Measurements from ENCODE around the gene CLASP1.
"Not testable (repeated sequence)": the region's sequence is repeated elsewhere in the genome, so short reads cannot be mapped to it uniquely, and the experiment has no call there.

The CLASP1 gene

DNA sequence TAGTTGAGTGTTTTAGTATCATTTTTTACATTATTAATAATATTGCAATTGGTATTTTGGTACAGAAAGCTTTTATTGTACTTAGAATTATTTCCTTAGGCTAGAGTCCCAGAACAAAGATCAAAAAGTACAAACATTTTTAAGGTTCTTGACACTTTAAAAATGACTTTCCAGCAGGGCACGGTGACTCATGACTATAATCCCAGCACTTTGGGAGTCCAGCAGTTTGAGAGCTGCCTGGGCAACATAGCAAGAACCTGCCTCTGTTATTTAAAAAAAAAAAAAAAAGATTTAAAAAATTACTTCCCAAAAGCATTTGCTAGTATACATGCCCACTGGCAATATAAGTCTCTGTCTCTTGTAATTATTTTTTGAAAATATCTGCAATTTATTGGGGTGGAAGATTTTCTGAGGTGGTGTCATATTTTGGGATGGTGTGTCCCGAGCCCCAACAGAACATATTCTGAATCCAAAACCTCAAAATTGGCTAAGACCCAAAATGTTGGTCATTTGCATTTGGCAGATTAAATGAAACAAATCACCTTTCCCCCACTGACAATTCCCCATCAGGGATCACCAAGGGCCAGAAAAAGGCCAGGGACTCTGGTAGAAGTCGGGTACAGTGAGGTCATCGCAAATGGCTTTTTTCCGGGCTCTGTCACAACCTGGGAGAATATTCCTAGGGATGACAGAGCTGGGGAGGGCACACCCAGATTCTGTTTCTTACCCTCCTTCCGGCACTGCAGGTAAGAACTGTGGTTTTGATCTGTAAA is 45.3 kb upstream of the CLASP1 start:
- DNase-seq, result peak; percentile 44
- no peak overlapping the region for H3K9ac ChIP-seq (ENCODE audit: low read length)
- no peaks in the 10 kb centered on the region for H3K79me2 ChIP-seq (ENCODE audit: control insufficient read depth, insufficient read depth, low read length)
- no peaks in the 10 kb centered on the region for H3K27me3 ChIP-seq (ENCODE audit: insufficient read depth, low read length, poor library complexity)
- no peak overlapping the region for H3K18ac ChIP-seq (ENCODE audit: low read length)
- H3K56ac ChIP-seq (ENCODE audit: low read length), result no peak overlapping the region
- no peak overlapping the region for H3K4me2 ChIP-seq (ENCODE audit: low read length)
- H2AK5ac ChIP-seq (ENCODE audit: low read length), result no peak overlapping the region
- H3K4ac ChIP-seq (ENCODE audit: low read depth, low read length), result no peak overlapping the region
- no peak overlapping the region for H4K8ac ChIP-seq (ENCODE audit: low read depth, low read length)
- no peak overlapping the region for H3K23ac ChIP-seq (ENCODE audit: low read length)
- no peak overlapping the region for H3K27ac ChIP-seq (ENCODE audit: low read depth, low read length)
- no peak overlapping the region for H2BK120ac ChIP-seq (ENCODE audit: low read depth, low read length)
- no peak overlapping the region for H4K5ac ChIP-seq (ENCODE audit: low read length)
- WGBS (ENCODE audit: extremely low coverage, insufficient coverage, low lambda C conversion rate), result no CpG with 5 or more reads among the region's 6 CpGs
- H2BK5ac ChIP-seq (ENCODE audit: low read length), result no peak overlapping the region
- H3K4me3 ChIP-seq (ENCODE audit: low read length), result no peak overlapping the region
- no peaks in the 10 kb centered on the region for H3K79me1 ChIP-seq (ENCODE audit: low read length)
- no peaks in the 10 kb centered on the region for H3K36me3 ChIP-seq (ENCODE audit: control insufficient read depth, insufficient read depth, low read length)
- no peak overlapping the region for H2BK15ac ChIP-seq (replicated peaks; ENCODE audit: low read depth)
- H3K4me1 ChIP-seq (ENCODE audit: control insufficient read depth, low read depth, low read length), result no peaks in the 10 kb centered on the region

GRCh38 chr2:121690572-121690971 is 41.3 kb upstream of the CLASP1 start:
- not testable (repeated sequence) for H3K4me2 ChIP-seq (ENCODE audit: low read length); H3K23ac ChIP-seq (ENCODE audit: low read length); H3K36me3 ChIP-seq (ENCODE audit: control insufficient read depth, insufficient read depth, low read length); DNase-seq; H3K9ac ChIP-seq (ENCODE audit: low read length); H3K79me2 ChIP-seq (ENCODE audit: control insufficient read depth, insufficient read depth, low read length); H2BK5ac ChIP-seq (ENCODE audit: low read length); H3K27me3 ChIP-seq (ENCODE audit: insufficient read depth, low read length, poor library complexity); H3K27ac ChIP-seq (ENCODE audit: low read depth, low read length); H3K4me3 ChIP-seq (ENCODE audit: low read length); H2BK120ac ChIP-seq (ENCODE audit: low read depth, low read length); H3K56ac ChIP-seq (ENCODE audit: low read length); H4K5ac ChIP-seq (ENCODE audit: low read length); H3K4me1 ChIP-seq (ENCODE audit: control insufficient read depth, low read depth, low read length); H2BK15ac ChIP-seq (replicated peaks; ENCODE audit: low read depth); H3K4ac ChIP-seq (ENCODE audit: low read depth, low read length); H4K8ac ChIP-seq (ENCODE audit: low read depth, low read length); H2AK5ac ChIP-seq (ENCODE audit: low read length); H3K79me1 ChIP-seq (ENCODE audit: low read length); H3K18ac ChIP-seq (ENCODE audit: low read length)
- WGBS (ENCODE audit: extremely low coverage, insufficient coverage, low lambda C conversion rate), result no CpG with 5 or more reads among the region's 3 CpGs

- Histone ChIP-seq H3K23ac (ENCODE audit: low read length) (no peak overlapping the region), H3K79me1 (ENCODE audit: low read length) (no peaks in the 10 kb centered on the region), H3K4me1 (ENCODE audit: control insufficient read depth, low read depth, low read length) (no peaks in the 10 kb centered on the region), H2BK15ac (replicated peaks; ENCODE audit: low read depth) (no peak overlapping the region), H3K4me3 (ENCODE audit: low read length) (no peak overlapping the region), H3K4ac (ENCODE audit: low read depth, low read length) (no peak overlapping the region), H2AK5ac (ENCODE audit: low read length) (no peak overlapping the region), H4K8ac (ENCODE audit: low read depth, low read length) (no peak overlapping the region), H3K18ac (ENCODE audit: low read length) (no peak overlapping the region), H3K36me3 (ENCODE audit: control insufficient read depth, insufficient read depth, low read length) (no peaks in the 10 kb centered on the region), H3K4me2 (ENCODE audit: low read length) (no peak overlapping the region), H3K27me3 (ENCODE audit: insufficient read depth, low read length, poor library complexity) (no peaks in the 10 kb centered on the region), H3K56ac (ENCODE audit: low read length) (no peak overlapping the region), H2BK120ac (ENCODE audit: low read depth, low read length) (no peak overlapping the region), H3K9ac (ENCODE audit: low read length) (no peak overlapping the region), H4K5ac (ENCODE audit: low read length) (no peak overlapping the region), H2BK5ac (ENCODE audit: low read length) (no peak overlapping the region), H3K27ac (ENCODE audit: low read depth, low read length) (no peak overlapping the region), H3K79me2 (ENCODE audit: control insufficient read depth, insufficient read depth, low read length) (no peaks in the 10 kb centered on the region)
- peak; percentile 50 for DNase-seq
- WGBS (ENCODE audit: extremely low coverage, insufficient coverage, low lambda C conversion rate), result no CpG with 5 or more reads among the region's 6 CpGs
These were observed 40.8 kb upstream of the CLASP1 start for GRCh38 chr2:121690095-121690494.

- Histone ChIP-seq H3K9ac (ENCODE audit: low read length) (no peak overlapping the region), H2BK120ac (ENCODE audit: low read depth, low read length) (no peak overlapping the region), H3K36me3 (ENCODE audit: control insufficient read depth, insufficient read depth, low read length) (no peaks in the 10 kb centered on the region), H2BK15ac (replicated peaks; ENCODE audit: low read depth) (no peak overlapping the region), H3K4me3 (ENCODE audit: low read length) (no peak overlapping the region), H3K4me2 (ENCODE audit: low read length) (no peak overlapping the region), H3K27me3 (ENCODE audit: insufficient read depth, low read length, poor library complexity) (no peaks in the 10 kb centered on the region), H3K4me1 (ENCODE audit: control insufficient read depth, low read depth, low read length) (no peaks in the 10 kb centered on the region), H3K18ac (ENCODE audit: low read length) (no peak overlapping the region), H3K56ac (ENCODE audit: low read length) (no peak overlapping the region), H4K8ac (ENCODE audit: low read depth, low read length) (no peak overlapping the region), H2AK5ac (ENCODE audit: low read length) (no peak overlapping the region), H3K23ac (ENCODE audit: low read length) (no peak overlapping the region), H3K27ac (ENCODE audit: low read depth, low read length) (no peak overlapping the region), H3K4ac (ENCODE audit: low read depth, low read length) (no peak overlapping the region), H2BK5ac (ENCODE audit: low read length) (no peak overlapping the region), H3K79me1 (ENCODE audit: low read length) (no peaks in the 10 kb centered on the region), H3K79me2 (ENCODE audit: control insufficient read depth, insufficient read depth, low read length) (no peaks in the 10 kb centered on the region), H4K5ac (ENCODE audit: low read length) (no peak overlapping the region)
- no CpG with 5 or more reads among the region's 4 CpGs for WGBS (ENCODE audit: extremely low coverage, insufficient coverage, low lambda C conversion rate)
- DNase-seq, result peak; percentile 58
These were observed 40.1 kb upstream of the CLASP1 start for GRCh38 chr2:121689356-121689755.

GRCh38 chr2:121688820-121689219 is 39.6 kb upstream of the CLASP1 start:
- Histone ChIP-seq H3K56ac (ENCODE audit: low read length) (no peak overlapping the region), H3K27me3 (ENCODE audit: insufficient read depth, low read length, poor library complexity) (no peaks in the 10 kb centered on the region), H3K4me3 (ENCODE audit: low read length) (no peak overlapping the region), H4K5ac (ENCODE audit: low read length) (no peak overlapping the region), H4K8ac (ENCODE audit: low read depth, low read length) (no peak overlapping the region), H3K4ac (ENCODE audit: low read depth, low read length) (no peak overlapping the region), H3K4me2 (ENCODE audit: low read length) (no peak overlapping the region), H3K9ac (ENCODE audit: low read length) (no peak overlapping the region), H2BK15ac (replicated peaks; ENCODE audit: low read depth) (no peak overlapping the region), H3K79me2 (ENCODE audit: control insufficient read depth, insufficient read depth, low read length) (no peaks in the 10 kb centered on the region), H3K27ac (ENCODE audit: low read depth, low read length) (no peak overlapping the region), H3K36me3 (ENCODE audit: control insufficient read depth, insufficient read depth, low read length) (no peaks in the 10 kb centered on the region), H3K23ac (ENCODE audit: low read length) (no peak overlapping the region), H2AK5ac (ENCODE audit: low read length) (no peak overlapping the region), H2BK5ac (ENCODE audit: low read length) (no peak overlapping the region), H3K79me1 (ENCODE audit: low read length) (no peaks in the 10 kb centered on the region), H3K4me1 (ENCODE audit: control insufficient read depth, low read depth, low read length) (no peaks in the 10 kb centered on the region), H3K18ac (ENCODE audit: low read length) (no peak overlapping the region), H2BK120ac (ENCODE audit: low read depth, low read length) (no peak overlapping the region)
- no peak for DNase-seq
- no CpG with 5 or more reads among the region's 2 CpGs for WGBS (ENCODE audit: extremely low coverage, insufficient coverage, low lambda C conversion rate)

- no CpG with 5 or more reads among the region's 2 CpGs for WGBS (ENCODE audit: extremely low coverage, insufficient coverage, low lambda C conversion rate)
- Histone ChIP-seq H3K18ac (ENCODE audit: low read length) (no peak overlapping the region), H3K23ac (ENCODE audit: low read length) (no peak overlapping the region), H3K4me1 (ENCODE audit: control insufficient read depth, low read depth, low read length) (no peaks in the 10 kb centered on the region), H2AK5ac (ENCODE audit: low read length) (no peak overlapping the region), H4K8ac (ENCODE audit: low read depth, low read length) (no peak overlapping the region), H3K4me3 (ENCODE audit: low read length) (no peak overlapping the region), H2BK15ac (replicated peaks; ENCODE audit: low read depth) (no peak overlapping the region), H3K79me2 (ENCODE audit: control insufficient read depth, insufficient read depth, low read length) (no peaks in the 10 kb centered on the region), H3K9ac (ENCODE audit: low read length) (no peak overlapping the region), H3K56ac (ENCODE audit: low read length) (no peak overlapping the region), H3K27ac (ENCODE audit: low read depth, low read length) (no peak overlapping the region), H3K79me1 (ENCODE audit: low read length) (no peaks in the 10 kb centered on the region), H3K4ac (ENCODE audit: low read depth, low read length) (no peak overlapping the region), H3K4me2 (ENCODE audit: low read length) (no peak overlapping the region), H4K5ac (ENCODE audit: low read length) (no peak overlapping the region), H3K36me3 (ENCODE audit: control insufficient read depth, insufficient read depth, low read length) (no peaks in the 10 kb centered on the region), H2BK120ac (ENCODE audit: low read depth, low read length) (no peak overlapping the region), H2BK5ac (ENCODE audit: low read length) (no peak overlapping the region), H3K27me3 (ENCODE audit: insufficient read depth, low read length, poor library complexity) (no peaks in the 10 kb centered on the region)
- DNase-seq, result no peak
These were observed 37.6 kb upstream of the CLASP1 start for GRCh38 chr2:121686902-121687301.

Data from mesendoderm (in vitro differentiated cells).